Sigmoid colon (tissue), 7 donors: ENCODE results near the gene MRPS27. TPM values are rescaled to one million over a fixed set of nuclear protein-coding genes. Genes with fewer than 3 reads are reported as not detected.

Experiments used
- DNase-seq: peaks from one replicate; pipeline ENCODE4 v3.0.0-alpha.2; 2019
- H3K27ac ChIP-seq, 4 donors: fragments of 200-600 bp; sonication (generic); one replicate each; pipeline ENCODE4 v1.5.1; 2016 to 2019; ENCODE audit warnings: mild to moderate bottlenecking in 1 of 4
- H3K27me3 ChIP-seq, 3 donors: fragments of 200-600 bp; sonication (generic); one replicate each; pipeline ENCODE4 v1.5.1; 2019; ENCODE audit warnings: mild to moderate bottlenecking in 1 of 3
- H3K36me3 ChIP-seq, 4 donors: fragments of 200-600 bp; sonication (generic); one replicate each; pipeline ENCODE4 v1.5.1; 2016 to 2019
- H3K4me1 ChIP-seq, 4 donors: fragments of 200-600 bp; sonication (generic); one replicate each; pipeline ENCODE4 v1.5.1; 2017 to 2019
- H3K4me3 ChIP-seq, 4 donors: fragments of 200-600 bp; sonication (generic); one replicate each; pipeline ENCODE4 v1.5.1; 2017 to 2019; ENCODE audit warnings: mild to moderate bottlenecking in 2 of 4, moderate library complexity in 1 of 4
- H3K9me3 ChIP-seq, 4 donors: fragments of 200-600 bp in 3 of 4; sonication (generic) in 3 of 4; one replicate each; pipeline versions ENCODE4 v1.5.1 to v1.6.1; 2013 to 2019
- CTCF ChIP-seq, 4 experiments: fragments of 450-650 bp in 3 of 4; fragments of 200-600 bp in 1 of 4; IDR thresholded peaks; one replicate each; pipeline ENCODE4 v1.5.1; 2016 to 2019; ENCODE audit warnings: antibody characterized with exemption in 4 of 4, mild to moderate bottlenecking in 3 of 4, moderate library complexity in 2 of 4
- EP300 ChIP-seq, 4 donors: sonication (generic); formaldehyde crosslinking; IDR thresholded peaks; one replicate each; pipeline ENCODE4 v1.6.1; 2017; ENCODE audit warnings: antibody characterized with exemption in 4 of 4
- POLR2A ChIP-seq, 2 donors: fragments of 450-650 bp; IDR thresholded peaks; one replicate each; pipeline ENCODE4 v1.6.1; 2016; ENCODE audit warnings: antibody characterized with exemption in 2 of 2, mild to moderate bottlenecking in 2 of 2, moderate library complexity in 2 of 2
- POLR2AphosphoS5 ChIP-seq, 4 donors: sonication (generic); formaldehyde crosslinking; IDR thresholded peaks; one replicate each; pipeline ENCODE4 v1.6.1; 2017; ENCODE audit warnings: antibody characterized with exemption in 4 of 4
- WGBS, 2 donors: extraction: QIAGEN DNeasy Blood & Tissue Kit; methylation state at CpG; one replicate each; pipeline ENCODE4 v1.1.7; 2013; 5-methylcytosine and 5-hydroxymethylcytosine counted together
- intact Hi-C: fragments of 100-400 bp; cut with DNase I; formaldehyde crosslinking; loops from one replicate; pipeline ENCODE4 v1.15.1; 2023
- polyA plus RNA-seq, 3 donors: library from polyadenylated mRNA; stranded (reverse); fragments of 200-250 nt; gene quantifications; one replicate each; pipeline ENCODE4 v1.2.3, GENCODE V29; 2013
- total RNA-seq, 4 donors: library from RNA; depleted of rRNA; stranded (reverse); fragments of >200 nt; gene quantifications; one replicate each; pipeline ENCODE4 v1.1.0, GENCODE V29; 2016
- donor health status: healthy with polysubstance abuse.
- donor health status: Bipolar disorder and iron deficiency.
- donor health status: healthy.

Gene MRPS27
- total and polyA plus RNA-seq, 7 donors = 23.1 to 64.0 (median 44.8) TPM

DNA sequence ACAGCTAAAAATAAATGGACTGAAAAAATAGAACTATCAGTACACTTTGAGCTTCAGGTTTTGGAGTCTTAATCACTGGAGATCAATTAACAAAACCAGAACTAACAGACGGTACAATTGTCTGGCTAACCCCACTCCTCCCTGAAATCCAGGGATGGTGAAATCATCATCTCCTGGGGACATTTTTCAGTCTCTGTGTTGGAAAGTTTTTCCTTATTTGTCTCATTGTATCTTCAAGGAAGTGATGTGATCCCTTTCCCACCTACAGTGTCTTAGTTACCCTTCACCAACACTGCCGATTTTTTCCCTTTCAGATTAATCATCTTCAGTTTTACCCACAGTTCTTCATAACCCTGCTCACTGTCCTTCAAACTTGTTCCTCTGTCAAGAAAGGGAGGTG, 130.9 kb downstream of the MRPS27 start:
- intact Hi-C loops = no loop called here
- H3K36me3 ChIP-seq = peaks cover 0 to 24% (median 13%) of the 10 kb centered on the region in 4 donors
- DNase-seq = no peak
- H3K9me3 ChIP-seq = no peaks in the 10 kb centered on the region
- WGBS, 2 donors = 88 to 91% methylated on average over 2 of the region's 2 CpGs
- H3K27ac ChIP-seq = no peak overlapping the region
- TF ChIP-seq POLR2AphosphoS5 (IDR thresholded peaks at IDR 0.05) = no peak
- TF ChIP-seq EP300 (IDR thresholded peaks at IDR 0.05) = no peak
- TF ChIP-seq POLR2A (IDR thresholded peaks at IDR 0.05) = no peak
- TF ChIP-seq CTCF (IDR thresholded peaks at IDR 0.05) = no peak
- H3K27me3 ChIP-seq = no peaks in the 10 kb centered on the region
- no peak overlapping the region for H3K4me3 ChIP-seq
- H3K4me1 ChIP-seq = peaks cover 0 to 15% (median 3%) of the 10 kb centered on the region in 4 donors

DNA sequence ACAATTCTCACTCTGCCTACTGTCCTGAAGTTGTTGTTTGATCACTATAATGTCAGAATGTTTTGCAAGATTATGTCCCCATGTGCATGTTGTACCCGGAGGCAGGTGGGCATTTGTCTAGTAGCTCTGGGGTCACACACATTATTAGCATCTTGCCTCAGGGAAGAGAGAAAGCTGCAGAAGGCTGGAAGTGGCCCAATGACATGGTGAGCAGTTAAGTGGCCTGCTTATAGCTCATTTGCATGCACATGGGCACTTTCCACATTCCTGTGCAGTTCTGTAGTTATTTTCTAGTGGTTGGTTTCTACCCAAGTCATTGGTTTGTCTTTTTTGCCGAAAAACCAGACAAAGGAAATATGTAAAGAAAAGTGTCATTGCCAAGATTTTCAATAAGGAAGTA, 131.9 kb downstream of the MRPS27 start:
- Histone ChIP-seq H3K27ac (no peak overlapping the region), H3K4me1 (peaks cover 0 to 20% (median 5%) of the 10 kb centered on the region in 4 donors), H3K4me3 (no peak overlapping the region), H3K9me3 (no peaks in the 10 kb centered on the region), H3K27me3 (no peaks in the 10 kb centered on the region), H3K36me3 (peaks cover 0 to 29% (median 13%) of the 10 kb centered on the region in 4 donors)
- 86 to 92% methylated on average over 2 of the region's 2 CpGs for WGBS, 2 donors
- intact Hi-C loops = no loop called here
- TF ChIP-seq EP300 (IDR thresholded peaks at IDR 0.05) = no peak
- DNase-seq = no peak

GRCh38 chr5:72187388-72188075, 132.5 kb downstream of the MRPS27 start:
- Histone ChIP-seq H3K36me3 (peaks cover 0 to 29% (median 13%) of the 10 kb centered on the region in 4 donors), H3K4me3 (no peak overlapping the region), H3K27ac (no peak overlapping the region), H3K4me1 (peaks cover 0 to 20% (median 6%) of the 10 kb centered on the region in 4 donors), H3K27me3 (no peaks in the 10 kb centered on the region), H3K9me3 (no peaks in the 10 kb centered on the region)
- 63 to 81% methylated on average over 5 of the region's 5 CpGs for WGBS, 2 donors
- TF ChIP-seq POLR2A (IDR thresholded peaks at IDR 0.05) (no peak), EP300 (IDR thresholded peaks at IDR 0.05) (no peak), CTCF (IDR thresholded peaks at IDR 0.05) (no peak), POLR2AphosphoS5 (IDR thresholded peaks at IDR 0.05) (no peak)
- DNase-seq = no peak
- intact Hi-C loops = no loop called here

- DNase-seq = no peak
- Histone ChIP-seq H3K4me3 (no peak overlapping the region), H3K27me3 (no peaks in the 10 kb centered on the region), H3K27ac (peak overlapping the region in 1 of 4 donors; percentile 22), H3K9me3 (no peaks in the 10 kb centered on the region), H3K4me1 (peaks cover 0 to 21% (median 7%) of the 10 kb centered on the region in 4 donors), H3K36me3 (peaks cover 0 to 29% (median 13%) of the 10 kb centered on the region in 4 donors)
- intact Hi-C loops = no loop called here
- TF ChIP-seq POLR2AphosphoS5 (IDR thresholded peaks at IDR 0.05) (no peak), POLR2A (IDR thresholded peaks at IDR 0.05) (no peak), EP300 (IDR thresholded peaks at IDR 0.05) (no peak), CTCF (IDR thresholded peaks at IDR 0.05) (no peak)
- WGBS, 2 donors = 83 to 91% methylated on average over 10 of the region's 10 CpGs
Observed at GRCh38 chr5:72185496-72186329, 134.3 kb downstream of the MRPS27 start.

GRCh38 chr5:72184408-72184807, 135.6 kb downstream of the MRPS27 start:
- no peaks in the 10 kb centered on the region for H3K27me3 ChIP-seq
- WGBS, 2 donors = 90 to 95% methylated on average over 3 of the region's 3 CpGs
- H3K27ac ChIP-seq = peak overlapping the region in 1 of 4 donors; percentile 8
- H3K4me1 ChIP-seq = peaks cover 0 to 33% (median 17%) of the 10 kb centered on the region in 4 donors
- H3K9me3 ChIP-seq = no peaks in the 10 kb centered on the region
- DNase-seq = no peak
- no peak overlapping the region for H3K4me3 ChIP-seq
- intact Hi-C loops = no loop called here
- TF ChIP-seq EP300 (IDR thresholded peaks at IDR 0.05) = no peak
- peaks cover 0 to 29% (median 13%) of the 10 kb centered on the region in 4 donors for H3K36me3 ChIP-seq
